Fibroblast of lung (primary cell): ENCODE measurements around the gene SRC. TPM values are rescaled to one million over a fixed set of nuclear protein-coding genes. Genes with fewer than 3 reads are reported as not detected.

Source experiments
- DNase-seq, 2 donors: peaks; one replicate each; pipeline versions ENCODE4 v3.0.0 to v3.0.0-alpha.2; 2010; ENCODE audit warnings: low read depth in 2 of 2
- H2AFZ ChIP-seq: 2 replicates; pipeline ENCODE4 v1.5.1; 2012; ENCODE audit warnings: low read length, control low read depth, inconsistent platforms
- H3K27ac ChIP-seq: 2 replicates; pipeline ENCODE4 v1.5.1; 2011; ENCODE audit warnings: low read length, control low read depth; ENCODE audit not compliant: insufficient read depth
- H3K27me3 ChIP-seq: 2 replicates; pipeline ENCODE4 v1.5.1; 2011; ENCODE audit warnings: mild to moderate bottlenecking, low read length; ENCODE audit not compliant: control insufficient read depth, insufficient read depth
- H3K36me3 ChIP-seq: 2 replicates; pipeline ENCODE4 v1.5.1; 2011; ENCODE audit warnings: low read length; ENCODE audit not compliant: control insufficient read depth, insufficient read depth
- H3K4me1 ChIP-seq: 2 replicates; pipeline ENCODE4 v1.5.1; 2011; ENCODE audit warnings: low read length; ENCODE audit not compliant: control insufficient read depth, insufficient read depth; ENCODE audit errors: extremely low read depth
- H3K4me2 ChIP-seq: 2 replicates; pipeline ENCODE4 v1.5.1; 2011; ENCODE audit warnings: low read length, control low read depth; ENCODE audit not compliant: insufficient read depth; ENCODE audit errors: extremely low read depth
- H3K4me3 ChIP-seq, 4 experiments: fragments of 200-600 bp in 1 of 4; sonication (generic) in 1 of 4; replicated peaks in 1 of 4; 2 replicates each; pipeline ENCODE4 v1.5.1; 2011 to 2016; ENCODE audit warnings: low read length in 4 of 4, low read depth in 3 of 4, mild to moderate bottlenecking in 3 of 4, control low read depth in 2 of 4, inconsistent platforms in 1 of 4, mixed read lengths in 1 of 4; ENCODE audit not compliant: insufficient read depth in 1 of 4; ENCODE audit errors: control extremely low read depth in 1 of 4
- H3K79me2 ChIP-seq: 2 replicates; pipeline ENCODE4 v1.5.1; 2012; ENCODE audit warnings: mild to moderate bottlenecking, low read length, inconsistent platforms; ENCODE audit not compliant: control insufficient read depth, insufficient read depth
- H3K9ac ChIP-seq: 2 replicates; pipeline ENCODE4 v1.5.1; 2011; ENCODE audit warnings: mild to moderate bottlenecking, low read length, control low read depth; ENCODE audit not compliant: insufficient read depth
- H3K9me3 ChIP-seq: 2 replicates; pipeline ENCODE4 v1.5.1; 2012; ENCODE audit warnings: low read depth, low read length; ENCODE audit not compliant: control insufficient read depth, insufficient read depth
- H4K20me1 ChIP-seq: 2 replicates; pipeline ENCODE4 v1.5.1; 2011; ENCODE audit warnings: low read length; ENCODE audit not compliant: control insufficient read depth, insufficient read depth; ENCODE audit errors: extremely low read depth
- CTCF ChIP-seq, 2 donors: IDR thresholded peaks in 1 of 2; conservative IDR thresholded peaks in 1 of 2; 1 replicate in 1 of 2; 2 replicates in 1 of 2; pipeline ENCODE4 v1.5.1; 2011 to 2012; ENCODE audit warnings: low read length in 2 of 2, control low read depth in 1 of 2, inconsistent platforms in 1 of 2, low read depth in 1 of 2, mild to moderate bottlenecking in 1 of 2
- EZH2 ChIP-seq: IDR thresholded peaks from 2 replicates; pipeline ENCODE4 v1.5.1; 2012; ENCODE audit warnings: low read length, control low read depth, mild to moderate bottlenecking; ENCODE audit errors: missing control alignments
- polyA plus RNA-seq, 2 donors: library from polyadenylated mRNA; depleted of rRNA in 1 of 2; stranded (reverse) in 1 of 2; unstranded in 1 of 2; fragments of >200 nt; gene quantifications; 2 replicates each; pipeline ENCODE4 v1.2.1, GENCODE V29; 2011 to 2012; ENCODE audit warnings: missing spikeins in 1 of 2
- total RNA-seq: library from RNA; depleted of rRNA; stranded (reverse); fragments of >200 nt; gene quantifications from 2 replicates; pipeline ENCODE4 v1.2.1, GENCODE V29; 2014

SRC gene
- total and polyA plus RNA-seq, 2 donors (not counting 1 experiment from before 2014, with no cell fraction given): 17.8 to 20.3 TPM

DNA sequence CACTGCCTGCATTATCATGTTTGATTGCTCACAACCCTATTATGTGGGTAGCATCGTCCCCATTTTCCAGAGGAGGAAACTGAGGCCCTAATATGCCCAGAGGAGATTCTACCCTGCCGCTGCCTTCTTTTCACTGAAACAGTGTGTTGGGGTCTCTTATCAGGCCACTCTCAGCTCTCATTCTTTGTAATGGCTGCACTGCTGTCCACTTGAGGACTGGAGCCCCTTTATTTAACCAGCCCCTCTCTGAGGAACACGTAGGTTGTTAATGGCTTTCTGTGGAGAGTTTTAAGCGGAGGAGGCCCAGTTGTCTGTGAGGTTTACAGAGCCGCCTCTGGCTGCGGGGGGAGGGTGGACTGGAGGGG is 32.5 kb downstream of the SRC start:
- Histone ChIP-seq H3K36me3 (peaks cover 3% of the 10 kb centered on the region), H3K79me2 (no peaks in the 10 kb centered on the region), H3K4me1 (peaks cover 4% of the 10 kb centered on the region), H3K4me3 (no peak overlapping the region), H2AFZ (no peak overlapping the region), H3K4me2 (no peak overlapping the region), H3K27ac (no peak overlapping the region), H4K20me1 (no peaks in the 10 kb centered on the region), H3K9me3 (no peaks in the 10 kb centered on the region), H3K9ac (no peak overlapping the region), H3K27me3 (no peaks in the 10 kb centered on the region)
- no peak for TF ChIP-seq EZH2
- TF ChIP-seq CTCF (conservative IDR thresholded peaks at IDR 0.05 in 1 of 2, IDR thresholded peaks at IDR 0.05 in 1 of 2; ENCODE audit: low read depth in 1 of 2, low read length in 2 of 2): no peak
- DNase-seq: no peak

- peak overlapping the region; percentile 30 for H3K27ac ChIP-seq
- no peaks in the 10 kb centered on the region for H3K9me3 ChIP-seq
- no peak overlapping the region for H3K4me2 ChIP-seq
- peaks cover 4% of the 10 kb centered on the region for H3K4me1 ChIP-seq
- no peaks in the 10 kb centered on the region for H4K20me1 ChIP-seq
- H3K4me3 ChIP-seq: no peak overlapping the region
- no peaks in the 10 kb centered on the region for H3K79me2 ChIP-seq
- peaks cover 3% of the 10 kb centered on the region for H3K36me3 ChIP-seq
- DNase-seq: peak in 1 of 2 donors; percentile 70
- H3K9ac ChIP-seq: no peak overlapping the region
- H2AFZ ChIP-seq: no peak overlapping the region
- TF ChIP-seq EZH2 (no peak), CTCF (conservative IDR thresholded peaks at IDR 0.05 in 1 of 2, IDR thresholded peaks at IDR 0.05 in 1 of 2; ENCODE audit: low read depth in 1 of 2, low read length in 2 of 2) (no peak)
- H3K27me3 ChIP-seq: no peaks in the 10 kb centered on the region
Measured at GRCh38 chr20:37378785-37379598, 33.1 kb downstream of the SRC start.

- no peak overlapping the region for H3K9ac ChIP-seq
- H3K4me1 ChIP-seq: peaks cover 6% of the 10 kb centered on the region
- H3K27ac ChIP-seq: no peak overlapping the region
- H3K79me2 ChIP-seq: no peaks in the 10 kb centered on the region
- H3K36me3 ChIP-seq: peaks cover 7% of the 10 kb centered on the region
- H4K20me1 ChIP-seq: no peaks in the 10 kb centered on the region
- H3K4me2 ChIP-seq: no peak overlapping the region
- peak in 1 of 2 donors; percentile 51 for DNase-seq
- no peak overlapping the region for H3K4me3 ChIP-seq
- TF ChIP-seq CTCF (conservative IDR thresholded peaks at IDR 0.05 in 1 of 2, IDR thresholded peaks at IDR 0.05 in 1 of 2; ENCODE audit: low read depth in 1 of 2, low read length in 2 of 2): no peak
- TF ChIP-seq EZH2: no peak
- no peaks in the 10 kb centered on the region for H3K27me3 ChIP-seq
- no peaks in the 10 kb centered on the region for H3K9me3 ChIP-seq
- H2AFZ ChIP-seq: no peak overlapping the region
Measured at GRCh38 chr20:37379967-37380828, 34.3 kb downstream of the SRC start.
